T-helper 17 cell (primary cell): ENCODE measurements around the gene BMI1. TPM values are rescaled to one million over a fixed set of nuclear protein-coding genes. Genes with fewer than 3 reads are reported as not detected.

Source experiments
- ATAC-seq: fragments of 150-1000 bp; cut with Tn5 transposase; 2 replicates; pipeline ENCODE4 v1.10.0; 2021; ENCODE audit warnings: mild to moderate bottlenecking, moderate library complexity
- DNase-seq, 3 donors: peaks; one replicate each; pipeline versions ENCODE4 v3.0.0 to v3.0.0-alpha.2; 2020 to 2021
- H3K9me3 ChIP-seq: one replicate; pipeline ENCODE4 v1.7.0; 2013; ENCODE audit warnings: low read length, mild to moderate bottlenecking; ENCODE audit not compliant: control insufficient read depth, poor library complexity, severe bottlenecking
- H3K27ac Mint-ChIP-seq: one replicate; pipeline ENCODE4 v1.8.0; 2022; ENCODE audit warnings: mild to moderate bottlenecking, moderate library complexity, mixed read lengths
- H3K27me3 Mint-ChIP-seq: one replicate; pipeline ENCODE4 v1.8.0; 2022; ENCODE audit warnings: mixed read lengths
- H3K36me3 Mint-ChIP-seq: one replicate; pipeline ENCODE4 v1.8.0; 2022; ENCODE audit warnings: low read depth, mixed read lengths
- H3K4me1 Mint-ChIP-seq: one replicate; pipeline ENCODE4 v1.8.0; 2022; ENCODE audit warnings: mild to moderate bottlenecking, mixed read lengths
- H3K4me3 Mint-ChIP-seq: one replicate; pipeline ENCODE4 v1.8.0; 2022; ENCODE audit warnings: mild to moderate bottlenecking, moderate library complexity, mixed read lengths
- total RNA-seq, 4 donors: library from RNA in 2 of 4; stranded (reverse) in 2 of 4; gene quantifications; one replicate each; pipeline ENCODE4 v1.2.3 and lab custom pipeline; 2022 to 2026

The BMI1 gene
- total RNA-seq, 2 donors from 2014 or later = 53.5 to 72.4 TPM

DNA sequence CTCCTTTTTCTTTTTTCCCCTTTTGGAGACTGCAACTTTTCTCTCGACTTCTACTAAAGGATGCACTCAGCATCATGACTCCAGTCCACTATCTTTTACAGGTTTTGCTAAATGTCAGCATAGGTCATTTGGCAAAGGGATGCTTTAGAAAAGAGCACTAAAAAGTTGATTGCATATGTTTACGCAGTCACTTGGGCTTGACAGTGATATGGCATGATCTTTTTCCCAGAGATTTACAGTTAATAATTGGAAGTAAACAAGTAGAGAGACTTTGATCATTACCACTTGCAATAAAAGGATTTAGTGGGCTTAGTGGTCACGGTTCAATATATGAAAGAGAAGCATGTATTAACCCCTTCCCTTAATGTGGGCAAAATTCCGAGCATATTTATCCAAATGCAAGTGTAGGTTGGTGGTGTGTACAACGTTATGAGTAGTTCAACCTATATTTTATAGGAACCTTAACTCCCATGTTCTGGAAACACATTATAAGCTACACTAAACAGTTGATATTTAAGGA, 1.8 kb downstream of the BMI1 start:
- DNase-seq (no peak), ATAC-seq (no peak)
- H3K4me3 Mint-ChIP-seq = peak overlapping the region; percentile 90
- peaks cover 4% of the 10 kb centered on the region for H3K27me3 Mint-ChIP-seq
- peaks cover 28% of the 10 kb centered on the region for H3K4me1 Mint-ChIP-seq
- H3K9me3 ChIP-seq = no peaks in the 10 kb centered on the region
- peaks cover 3% of the 10 kb centered on the region for H3K36me3 Mint-ChIP-seq
- peak overlapping the region; percentile 93 for H3K27ac Mint-ChIP-seq

GRCh38 chr10:22323538-22324305, 2.8 kb downstream of the BMI1 start:
- DNase-seq (no peak), ATAC-seq (no peak)
- no peak overlapping the region for H3K4me3 Mint-ChIP-seq
- H3K27ac Mint-ChIP-seq = peak overlapping the region; percentile 90
- H3K36me3 Mint-ChIP-seq = peaks cover 3% of the 10 kb centered on the region
- peaks cover 28% of the 10 kb centered on the region for H3K4me1 Mint-ChIP-seq
- peaks cover 4% of the 10 kb centered on the region for H3K27me3 Mint-ChIP-seq
- no peaks in the 10 kb centered on the region for H3K9me3 ChIP-seq

DNA sequence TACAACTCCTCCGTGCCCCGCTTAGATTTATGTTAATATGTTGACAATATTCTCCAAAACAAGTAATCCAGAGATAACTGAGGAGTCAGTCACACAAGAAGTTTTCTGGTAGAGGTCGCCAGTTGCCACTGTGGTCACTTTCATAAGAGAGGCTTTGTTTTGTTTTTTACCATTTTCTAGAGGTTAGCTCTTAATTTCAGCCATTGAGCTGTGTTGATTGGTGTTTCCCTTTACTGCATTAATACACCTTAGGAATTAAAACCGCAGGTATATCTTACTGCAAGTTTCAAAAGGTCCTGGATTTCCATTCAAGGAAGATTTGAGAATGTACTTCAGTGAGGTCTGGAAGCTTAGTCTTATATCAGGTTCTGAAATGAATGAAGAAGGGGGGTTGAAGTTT, 3.5 kb downstream of the BMI1 start:
- Mint-ChIP-seq H3K4me1 (peaks cover 28% of the 10 kb centered on the region), H3K4me3 (peak overlapping the region; percentile 91), H3K27ac (peak overlapping the region; percentile 90), H3K27me3 (peaks cover 4% of the 10 kb centered on the region), H3K36me3 (peaks cover 3% of the 10 kb centered on the region)
- ATAC-seq (no peak), DNase-seq (no peak)
- H3K9me3 ChIP-seq = no peaks in the 10 kb centered on the region

DNA sequence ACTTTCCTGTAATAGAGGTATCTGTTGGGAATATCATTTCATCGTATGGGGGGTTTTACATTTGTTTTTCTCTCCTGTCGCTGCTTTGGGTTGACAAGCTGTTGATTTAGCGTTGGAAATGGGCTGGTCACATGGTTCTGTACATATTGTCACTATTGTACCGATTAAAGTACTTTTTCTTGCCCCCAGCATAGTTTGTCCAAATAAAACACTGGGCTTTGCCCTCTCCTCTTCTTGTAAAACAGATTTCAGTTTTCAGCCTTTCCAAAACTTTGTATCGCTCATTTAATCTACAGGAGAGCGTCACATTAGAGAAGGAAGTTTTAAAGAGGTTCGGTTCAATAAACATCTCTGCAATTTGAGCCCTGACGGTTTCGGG, 4.0 kb downstream of the BMI1 start:
- Mint-ChIP-seq H3K36me3 (peaks cover 3% of the 10 kb centered on the region), H3K27me3 (peaks cover 4% of the 10 kb centered on the region), H3K4me1 (peaks cover 28% of the 10 kb centered on the region), H3K4me3 (peak overlapping the region; percentile 91), H3K27ac (peak overlapping the region; percentile 90)
- no peak for ATAC-seq
- no peaks in the 10 kb centered on the region for H3K9me3 ChIP-seq
- DNase-seq = no peak

DNA sequence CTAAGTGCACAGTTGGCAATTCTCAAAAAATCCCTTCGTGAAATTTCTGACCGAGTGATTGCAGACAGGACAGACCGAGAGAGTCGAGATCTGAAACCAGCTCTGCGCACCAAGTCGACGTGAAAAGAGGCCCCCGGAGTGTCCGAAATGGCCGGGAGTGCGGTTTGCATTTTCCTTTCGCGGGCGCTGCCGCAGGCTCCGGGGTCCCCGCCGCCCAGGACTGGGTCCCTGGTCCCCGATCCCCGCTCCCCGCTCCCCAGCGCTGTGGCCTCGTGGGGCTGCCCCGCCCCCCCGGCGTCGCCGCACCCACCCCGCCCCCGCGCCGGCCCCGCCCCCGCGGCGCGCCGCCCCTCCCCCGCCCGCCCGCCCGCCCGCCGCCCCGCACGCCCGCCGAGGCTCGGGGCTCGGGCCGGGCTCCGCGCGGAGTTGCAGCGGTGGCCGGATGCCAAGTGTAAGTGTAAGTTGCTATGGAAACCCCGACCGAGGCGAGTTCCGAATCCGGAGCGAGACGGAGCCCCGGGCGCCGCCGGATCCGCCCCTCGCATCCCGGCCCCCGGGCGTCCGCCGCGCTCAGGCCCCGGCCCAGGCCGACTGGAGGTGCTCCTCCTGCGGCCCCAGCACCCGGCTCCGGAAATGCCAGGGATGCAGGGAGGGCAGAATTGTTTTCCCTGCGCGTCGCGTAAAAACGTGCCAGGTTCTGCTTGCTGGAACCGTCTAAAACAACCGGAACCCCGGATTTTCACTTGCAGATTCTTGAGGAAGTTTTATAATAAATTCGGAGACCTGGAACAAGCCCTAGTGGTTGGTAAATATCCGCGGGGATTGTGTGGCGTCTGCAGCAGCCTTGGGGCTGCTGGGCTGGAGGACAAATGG, 4.6 kb downstream of the BMI1 start:
- DNase-seq (peak; percentile 69 to 77 (median 71)), ATAC-seq (peak; percentile 64)
- peak overlapping the region; percentile 91 for H3K4me3 Mint-ChIP-seq
- H3K4me1 Mint-ChIP-seq = peaks cover 25% of the 10 kb centered on the region
- H3K27me3 Mint-ChIP-seq = peaks cover 4% of the 10 kb centered on the region
- H3K36me3 Mint-ChIP-seq = no peaks in the 10 kb centered on the region
- H3K27ac Mint-ChIP-seq = peak overlapping the region; percentile 90
- H3K9me3 ChIP-seq = no peaks in the 10 kb centered on the region

GRCh38 chr10:22326145-22326702, 5.3 kb downstream of the BMI1 start:
- H3K27me3 Mint-ChIP-seq = peaks cover 4% of the 10 kb centered on the region
- peak overlapping the region; percentile 90 for H3K27ac Mint-ChIP-seq
- no peak for DNase-seq

GRCh38 chr10:22329150-22329549, 8.3 kb downstream of the BMI1 start:
- no peak for DNase-seq
- no peak for ATAC-seq
- Mint-ChIP-seq H3K36me3 (no peaks in the 10 kb centered on the region), H3K27ac (no peak overlapping the region), H3K4me3 (no peak overlapping the region), H3K27me3 (no peaks in the 10 kb centered on the region), H3K4me1 (peaks cover 27% of the 10 kb centered on the region)
- no peaks in the 10 kb centered on the region for H3K9me3 ChIP-seq

More at GRCh38 chr10:22326145-22326702, 5.3 kb downstream of the BMI1 start:
- H3K36me3 Mint-ChIP-seq = no peaks in the 10 kb centered on the region
- no peak for ATAC-seq
- peaks cover 25% of the 10 kb centered on the region for H3K4me1 Mint-ChIP-seq
- H3K4me3 Mint-ChIP-seq = peak overlapping the region; percentile 82
- no peaks in the 10 kb centered on the region for H3K9me3 ChIP-seq

DNA sequence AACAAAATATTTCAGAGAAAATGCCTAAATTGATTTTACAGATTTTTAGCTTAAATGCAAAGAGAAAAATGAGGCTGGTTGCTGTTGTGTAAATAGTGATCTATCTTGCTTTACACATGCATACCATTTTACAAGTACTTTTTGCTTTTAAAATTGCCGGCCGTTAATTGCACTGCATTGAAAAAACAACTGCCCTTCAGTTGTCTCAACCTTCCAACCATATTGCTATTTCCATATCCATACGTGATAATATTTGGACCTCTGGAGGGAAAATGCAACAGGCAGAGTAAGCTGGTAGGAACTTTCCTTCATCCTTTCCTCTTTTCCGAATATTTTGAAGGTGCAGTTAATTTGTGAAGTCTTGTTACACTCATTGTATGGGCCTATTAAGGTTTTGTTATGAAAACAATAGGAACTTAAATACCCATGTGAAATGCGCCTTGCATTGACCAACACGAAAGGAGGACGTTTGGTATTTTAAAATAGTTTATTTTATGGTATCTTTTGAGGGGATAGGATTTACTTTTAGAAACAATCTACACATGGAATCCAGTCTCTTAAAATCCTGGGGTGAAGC, 11.3 kb downstream of the BMI1 start:
- H3K9me3 ChIP-seq = no peaks in the 10 kb centered on the region
- H3K4me1 Mint-ChIP-seq = peaks cover 15% of the 10 kb centered on the region
- no peak overlapping the region for H3K4me3 Mint-ChIP-seq
- H3K27ac Mint-ChIP-seq = peak overlapping the region; percentile 93
- no peaks in the 10 kb centered on the region for H3K36me3 Mint-ChIP-seq
- no peak for ATAC-seq
- peaks cover 8% of the 10 kb centered on the region for H3K27me3 Mint-ChIP-seq
- no peak for DNase-seq

DNA sequence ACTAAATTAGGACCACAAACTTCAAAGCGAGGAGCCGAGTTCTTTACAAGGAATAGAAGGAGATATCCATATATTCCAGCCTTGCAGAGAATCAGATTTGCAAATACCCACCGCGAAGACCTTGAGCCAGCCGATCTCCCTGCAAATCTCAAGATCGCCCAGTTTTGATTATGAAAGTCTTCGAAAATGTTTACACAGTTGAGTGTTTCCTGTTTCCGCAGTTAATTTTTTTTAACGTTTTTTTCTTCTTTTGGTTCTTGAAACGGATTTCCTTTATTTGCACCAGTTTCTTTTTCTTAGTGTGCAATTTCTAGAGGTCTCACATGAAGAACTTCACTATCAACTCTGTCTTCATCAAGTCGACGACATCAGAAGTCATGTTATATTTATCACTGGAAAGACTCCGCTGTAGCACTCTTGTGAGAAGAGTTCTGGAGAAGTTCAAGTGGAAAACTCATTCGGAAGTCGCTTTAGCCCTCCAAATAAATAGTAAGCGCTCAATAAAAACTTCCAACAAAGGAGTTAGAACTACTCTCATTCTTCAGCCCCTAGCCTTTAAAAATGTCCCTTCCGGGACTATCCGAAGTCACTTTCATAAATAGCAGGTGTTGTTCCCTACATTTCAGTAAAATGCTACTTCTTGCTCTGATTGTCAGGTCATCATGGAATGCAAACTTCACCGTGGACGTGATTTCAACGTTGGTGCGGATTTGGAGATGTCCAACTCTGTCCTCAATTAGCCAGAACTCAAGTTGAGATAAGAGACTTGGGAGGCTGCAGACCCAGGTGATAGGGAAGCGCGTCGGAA, 12.5 kb downstream of the BMI1 start:
- peaks cover 18% of the 10 kb centered on the region for H3K27me3 Mint-ChIP-seq
- no peaks in the 10 kb centered on the region for H3K36me3 Mint-ChIP-seq
- ATAC-seq (peak; percentile 21), DNase-seq (no peak)
- H3K27ac Mint-ChIP-seq = peak overlapping the region; percentile 93
- peaks cover 15% of the 10 kb centered on the region for H3K4me1 Mint-ChIP-seq
- H3K4me3 Mint-ChIP-seq = peak overlapping the region; percentile 73
- no peaks in the 10 kb centered on the region for H3K9me3 ChIP-seq

DNA sequence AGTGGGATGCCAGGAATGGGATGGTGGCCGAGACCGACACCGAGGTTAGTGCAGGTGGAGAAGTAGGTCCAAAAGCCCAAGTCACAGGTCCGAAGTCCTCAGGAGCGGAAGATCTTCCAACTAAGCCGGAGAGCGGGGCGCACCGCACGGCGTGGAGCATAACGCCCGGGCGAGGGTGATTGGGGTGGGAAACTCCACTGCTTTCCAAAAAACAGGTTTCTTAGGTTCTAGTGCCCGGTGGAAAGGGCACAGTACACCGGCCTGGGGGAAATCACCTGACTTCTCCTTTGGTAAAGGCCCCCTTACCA, 13.0 kb downstream of the BMI1 start:
- no peaks in the 10 kb centered on the region for H3K9me3 ChIP-seq
- ATAC-seq (no peak), DNase-seq (no peak)
- peaks cover 23% of the 10 kb centered on the region for H3K27me3 Mint-ChIP-seq
- H3K4me1 Mint-ChIP-seq = peaks cover 15% of the 10 kb centered on the region
- H3K27ac Mint-ChIP-seq = peak overlapping the region; percentile 93
- no peaks in the 10 kb centered on the region for H3K36me3 Mint-ChIP-seq
- H3K4me3 Mint-ChIP-seq = peak overlapping the region; percentile 73

GRCh38 chr10:22334414-22335172, 13.7 kb downstream of the BMI1 start:
- Mint-ChIP-seq H3K4me1 (peaks cover 15% of the 10 kb centered on the region), H3K27ac (peak overlapping the region; percentile 93), H3K4me3 (peak overlapping the region; percentile 87), H3K27me3 (peaks cover 23% of the 10 kb centered on the region), H3K36me3 (no peaks in the 10 kb centered on the region)
- DNase-seq (no peak), ATAC-seq (no peak)
- H3K9me3 ChIP-seq = no peaks in the 10 kb centered on the region
